ENCODE results near the gene ANKRA2. TPM values are rescaled to one million over a fixed set of nuclear protein-coding genes. Genes with fewer than 3 reads are reported as not detected.

Gene ANKRA2
- total RNA-seq, 2 donors from 2014 or later: 9.8 to 12.5 TPM

DNA sequence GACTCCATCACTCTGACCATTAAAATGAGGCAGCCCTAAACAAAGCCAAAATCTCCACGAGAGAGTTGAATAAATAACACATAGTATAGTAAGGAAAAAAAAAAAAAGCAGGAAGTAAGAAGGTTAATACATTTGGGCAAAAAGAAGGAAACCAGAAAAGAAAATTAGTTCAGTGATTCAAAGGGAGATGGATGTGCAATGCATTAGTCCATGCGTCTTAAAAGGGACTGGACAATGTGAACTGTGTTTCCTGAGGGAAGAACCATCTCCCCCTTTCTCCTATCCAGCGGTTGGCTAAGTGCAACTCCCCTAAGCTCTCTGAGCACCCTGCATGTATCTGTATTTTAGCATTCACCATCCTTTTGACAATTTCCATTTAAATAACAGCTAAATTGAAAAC lies 1.4 kb downstream of the ANKRA2 start:
- DNase-seq: no peak
- intact Hi-C loops (cut with DNase I): no loop called here

DNA sequence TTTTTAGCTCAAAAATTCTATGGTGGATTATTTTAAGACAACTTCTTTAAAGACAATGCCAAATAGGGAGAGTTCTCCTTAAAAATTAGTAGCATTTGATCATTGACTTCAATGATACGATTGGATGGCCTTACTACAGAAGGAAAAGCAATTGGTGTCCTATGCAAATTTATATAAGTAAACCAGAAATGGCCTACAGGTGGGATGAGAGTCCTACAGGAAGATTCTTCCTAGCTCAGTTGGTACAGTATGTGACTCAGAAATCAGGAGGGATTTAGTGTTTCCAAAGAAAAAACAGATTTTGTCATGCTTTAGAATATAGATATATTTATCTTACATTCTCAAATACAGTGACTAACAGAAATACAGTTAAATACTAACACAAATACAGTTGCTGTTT lies 6.5 kb downstream of the ANKRA2 start:
- ATAC-seq: no peak
- intact Hi-C loops (cut with DNase I): no loop called here
- no peak for DNase-seq

More for the DNA sequence above, 1.4 kb downstream of the ANKRA2 start:
- no peak for ATAC-seq

DNA sequence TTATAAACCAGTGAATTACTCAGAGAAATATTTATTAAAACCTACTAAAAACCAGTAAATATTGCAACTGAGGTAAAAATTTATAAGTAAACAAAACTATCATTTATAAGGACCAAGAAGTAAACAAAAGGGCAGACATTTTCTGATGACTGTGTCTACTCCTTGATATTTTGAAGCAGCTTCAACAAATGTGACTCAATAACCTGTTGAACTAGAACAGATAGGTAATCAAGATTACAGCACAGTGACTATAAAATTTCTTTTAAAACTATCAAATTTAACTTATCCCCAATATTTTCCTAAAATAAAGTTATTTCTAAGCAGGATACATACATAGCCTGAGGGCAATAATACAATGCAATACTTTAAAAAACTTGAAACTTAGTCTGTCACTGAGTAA lies 12.8 kb downstream of the ANKRA2 start:
- DNase-seq: no peak
- ATAC-seq: no peak
- intact Hi-C loops (cut with DNase I): no loop called here

DNA sequence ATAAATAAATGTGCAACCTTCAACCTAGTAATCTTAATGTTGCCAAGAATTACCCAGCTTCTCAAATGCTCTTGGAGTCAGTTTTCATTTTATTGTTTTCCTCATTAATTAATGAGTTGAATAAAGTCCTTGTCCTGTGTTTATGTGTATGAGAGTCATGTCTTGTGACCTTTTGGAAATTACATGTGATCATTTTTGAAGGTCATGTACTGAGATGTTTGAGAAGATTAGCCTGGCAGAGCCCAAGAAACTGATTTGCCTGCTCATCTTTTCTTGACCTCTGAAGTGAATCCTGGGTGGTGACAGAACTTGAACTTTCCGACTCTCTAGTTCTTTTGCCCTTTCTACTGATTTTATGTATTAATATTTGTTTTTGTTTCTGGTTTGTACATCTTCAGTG lies 15.4 kb downstream of the ANKRA2 start:
- DNase-seq: no peak
- intact Hi-C loops (cut with DNase I): no loop called here
- ATAC-seq: no peak

GRCh38 chr5:73545403-73545779 lies 20.0 kb downstream of the ANKRA2 start:
- intact Hi-C loops (cut with DNase I): no loop called here
- DNase-seq: no peak
- no peak for ATAC-seq

- intact Hi-C loops (cut with DNase I): no loop called here
- ATAC-seq: peak in 1 of 2 donors; percentile 15
- peak; percentile 30 for DNase-seq
Measured at GRCh38 chr5:73544429-73545402, 20.7 kb downstream of the ANKRA2 start.

GRCh38 chr5:73542020-73542419 lies 23.4 kb downstream of the ANKRA2 start:
- DNase-seq: no peak
- ATAC-seq: no peak
- intact Hi-C loops (cut with DNase I): no loop called here

DNA sequence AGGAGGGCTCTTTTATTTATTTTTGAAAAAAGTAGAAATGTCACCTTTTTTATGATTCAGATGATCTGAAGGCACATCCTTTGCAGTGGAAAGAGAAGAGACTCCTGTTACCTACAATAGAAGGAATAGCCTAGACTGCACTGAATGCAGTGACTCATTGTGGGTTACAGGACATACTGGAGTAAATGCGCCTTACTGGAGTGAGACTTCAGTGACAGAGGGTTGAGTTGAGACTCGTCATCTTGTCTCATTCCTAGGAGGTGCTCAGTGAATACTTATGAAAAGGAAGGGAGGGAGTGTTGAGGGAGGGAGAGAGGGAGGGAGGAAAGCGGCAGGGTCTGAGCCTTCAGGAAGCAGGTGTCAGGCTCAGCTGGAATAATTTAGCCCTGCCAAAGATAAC lies 25.2 kb downstream of the ANKRA2 start:
- ATAC-seq (no peak), DNase-seq (no peak)
- intact Hi-C loops (cut with DNase I): no loop called here

- DNase-seq (no peak), ATAC-seq (no peak)
- intact Hi-C loops (cut with DNase I): loop anchor here in 1 of 2 donors (10.0 kb wide), 1 partner anchor 455 kb away; no protein-coding TSS in a partner anchor
Measured at GRCh38 chr5:73539730-73540129, 25.7 kb downstream of the ANKRA2 start.

GRCh38 chr5:73534971-73535370 lies 30.5 kb downstream of the ANKRA2 start:
- ATAC-seq: no peak
- intact Hi-C loops (cut with DNase I): loop anchor here in 1 of 2 donors (10.0 kb wide), 1 partner anchor 450 kb away; no protein-coding TSS in a partner anchor

DNA sequence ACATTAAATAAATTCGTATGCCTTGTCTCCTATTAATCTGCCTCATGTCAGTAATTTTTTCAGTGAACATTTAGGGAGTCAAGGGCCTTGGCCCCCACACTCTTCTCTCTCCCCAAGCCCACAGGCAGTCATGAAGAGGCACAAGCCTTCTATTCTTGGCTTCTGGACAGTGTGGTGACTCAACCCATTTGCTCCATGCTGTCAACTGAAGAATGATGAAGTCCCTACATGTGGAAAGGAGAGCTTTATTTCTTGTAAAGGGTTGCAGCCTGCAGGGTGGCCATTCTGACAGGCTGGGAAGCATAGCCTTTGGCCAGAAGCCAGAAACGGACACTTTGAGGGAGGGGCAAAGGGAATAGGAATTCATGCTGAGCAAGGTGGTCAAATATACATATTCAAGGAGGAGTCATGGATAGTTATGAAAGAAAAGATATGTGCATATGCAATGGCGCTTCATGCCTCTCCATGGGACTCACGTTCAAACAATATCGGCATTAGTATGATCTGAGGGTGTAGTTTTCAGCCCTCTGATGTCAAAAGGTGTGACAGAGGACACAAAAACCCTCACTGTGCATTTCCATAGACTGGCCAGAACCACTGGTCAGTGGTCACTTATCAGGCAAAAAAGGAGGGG lies 31.3 kb downstream of the ANKRA2 start:
- intact Hi-C loops (cut with DNase I): loop anchor here in 1 of 2 donors (10.0 kb wide), 1 partner anchor 449 kb away; no protein-coding TSS in a partner anchor
- DNase-seq (no peak), ATAC-seq (no peak)

More at GRCh38 chr5:73534971-73535370, 30.5 kb downstream of the ANKRA2 start:
- no peak for DNase-seq

DNA sequence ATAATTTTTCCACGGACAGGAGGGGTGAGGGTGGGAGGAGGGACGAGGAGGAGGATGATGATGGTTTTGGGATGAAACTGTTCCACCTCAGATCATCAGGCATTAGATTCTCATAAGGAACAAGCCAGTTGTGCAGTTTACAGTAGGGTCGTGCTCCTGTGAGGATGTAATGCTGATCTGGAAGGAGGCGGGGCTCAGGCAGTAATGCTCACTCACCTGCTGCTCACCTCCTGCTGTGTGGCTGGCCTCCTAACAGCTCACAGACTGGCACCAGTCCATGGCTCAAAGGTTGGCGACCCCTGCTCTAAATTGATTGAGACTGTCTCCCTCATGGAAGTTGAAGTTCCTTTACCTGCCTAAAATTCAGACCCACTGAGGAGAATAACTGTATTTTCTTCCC lies 33.2 kb downstream of the ANKRA2 start:
- ATAC-seq (no peak), DNase-seq (no peak)
- intact Hi-C loops (cut with DNase I): loop anchor here in 1 of 2 donors (10.0 kb wide), 1 partner anchor 447 kb away; no protein-coding TSS in a partner anchor

GRCh38 chr5:73531356-73531755 lies 34.1 kb downstream of the ANKRA2 start:
- ATAC-seq (no peak), DNase-seq (no peak)
- intact Hi-C loops (cut with DNase I): loop anchor here in 1 of 2 donors (10.0 kb wide), 1 partner anchor 447 kb away; no protein-coding TSS in a partner anchor

GRCh38 chr5:73529081-73529480 lies 36.4 kb downstream of the ANKRA2 start:
- intact Hi-C loops (cut with DNase I): no loop called here
- DNase-seq: no peak
- no peak for ATAC-seq

DNA sequence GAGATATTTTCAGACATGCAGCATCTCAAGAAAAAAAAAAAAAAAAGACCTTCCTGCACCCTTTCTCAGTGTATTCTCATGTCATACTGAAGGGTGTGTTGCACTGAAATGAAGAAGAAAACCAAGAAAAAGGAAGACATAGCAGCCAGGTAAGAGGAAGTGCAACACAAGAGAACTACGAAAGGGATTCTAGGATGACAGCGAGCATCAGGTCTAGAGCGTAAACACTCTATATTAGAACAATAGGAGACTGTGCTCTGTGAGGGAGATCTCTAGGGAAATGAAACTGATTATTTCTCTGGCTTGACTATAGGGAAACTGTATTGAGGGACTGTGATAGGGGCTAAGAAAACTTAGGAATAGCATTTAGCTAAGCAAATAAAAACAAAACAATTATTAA lies 37.2 kb downstream of the ANKRA2 start:
- intact Hi-C loops (cut with DNase I): no loop called here
- ATAC-seq: no peak

DNA sequence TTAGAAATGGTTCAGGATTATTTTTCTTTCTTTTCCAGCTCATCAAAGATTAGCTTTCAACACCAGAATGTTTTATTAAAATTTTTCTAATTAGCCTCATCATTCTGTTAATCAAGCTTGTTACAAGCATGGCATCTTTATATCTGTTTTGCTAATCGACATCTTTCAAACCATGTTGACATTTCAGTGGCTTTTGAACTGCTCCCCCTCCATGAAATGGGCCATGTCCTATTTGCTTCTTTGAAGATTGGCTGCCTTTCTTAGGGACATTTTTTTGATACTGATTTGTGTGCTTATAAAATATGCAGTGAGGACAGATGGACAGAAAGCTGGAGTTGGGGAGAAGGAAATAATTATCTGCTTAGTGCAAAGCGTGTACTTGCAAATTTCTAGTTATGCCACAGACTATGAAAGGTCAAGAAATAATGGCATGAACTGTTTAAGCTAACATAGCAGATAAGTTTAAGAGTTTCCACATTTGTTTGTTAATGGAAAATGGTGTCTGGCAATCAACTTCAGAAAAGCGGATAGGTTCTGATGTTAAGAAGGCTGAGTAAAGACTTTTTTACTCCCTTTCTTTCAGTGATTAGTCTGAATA lies 39.7 kb downstream of the ANKRA2 start:
- DNase-seq (no peak), ATAC-seq (no peak)
- intact Hi-C loops (cut with DNase I): no loop called here

More for the DNA sequence above, 37.2 kb downstream of the ANKRA2 start:
- DNase-seq: no peak

DNA sequence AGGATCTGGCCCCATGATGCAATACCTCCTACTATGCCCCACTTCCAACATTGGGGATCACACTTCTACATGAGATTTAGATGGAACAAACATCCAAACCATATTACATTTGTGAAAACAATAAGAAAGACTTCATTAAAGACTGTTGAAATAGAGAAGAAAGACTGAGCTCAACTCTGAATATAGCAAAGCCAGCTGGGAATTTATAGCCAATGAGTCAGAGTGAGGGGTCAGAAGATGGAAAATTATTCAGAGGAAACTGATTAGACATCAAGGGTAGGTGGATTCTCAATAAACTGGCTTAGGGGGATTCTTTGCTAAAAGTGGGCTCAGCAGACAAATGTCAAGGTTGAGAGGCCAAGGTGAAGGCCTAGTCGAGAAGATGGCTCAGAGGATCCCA lies 41.6 kb downstream of the ANKRA2 start:
- no peak for DNase-seq
- intact Hi-C loops (cut with DNase I): no loop called here
- no peak for ATAC-seq

DNA sequence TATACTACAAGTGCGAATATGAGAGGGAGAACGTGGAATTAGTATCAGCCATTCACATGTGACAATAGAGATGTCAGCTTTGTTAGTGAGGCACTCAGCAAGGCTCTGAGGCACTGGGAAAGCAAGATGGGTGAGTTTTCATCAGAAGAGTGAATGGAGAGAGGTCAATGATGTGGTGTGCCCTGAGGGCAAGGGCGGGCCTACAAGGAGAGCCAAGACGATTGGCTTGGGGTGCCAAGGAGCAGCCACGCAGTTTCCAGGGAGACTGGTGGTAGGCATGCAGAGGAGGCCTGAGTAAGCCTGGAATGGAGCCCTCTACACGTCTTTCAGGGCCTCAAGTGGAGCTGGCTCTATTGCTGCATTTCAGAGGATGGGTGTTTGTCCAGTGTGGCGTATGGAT lies 42.5 kb downstream of the ANKRA2 start:
- no peak for DNase-seq
- intact Hi-C loops (cut with DNase I): no loop called here

GRCh38 chr5:73519531-73520283 lies 45.7 kb downstream of the ANKRA2 start:
- peak; percentile 44 for DNase-seq
- intact Hi-C loops (cut with DNase I): loop anchor here in 1 of 2 donors (1.0 kb wide), 1 partner anchor 18 kb away; no protein-coding TSS in a partner anchor
- peak; percentile 88 to 93 for ATAC-seq

More for the DNA sequence above, 42.5 kb downstream of the ANKRA2 start:
- no peak for ATAC-seq

Data from left cardiac atrium (tissue), 4 donors.